Skin epidermis (tissue), 12 donors: ENCODE results near the gene KCNQ5.
A peak's percentile ranks its signal among the peaks of the same experiment; 100 is the strongest.

Source experiments
- H3K27ac ChIP-seq, 21 experiments: fragments of 200-600 bp; sonication (generic) in 11 of 21; one replicate each; pipeline ENCODE4 v1.5.0; 2020; ENCODE audit warnings: mild to moderate bottlenecking in 3 of 21, inconsistent platforms in 2 of 21, moderate library complexity in 2 of 21
- H3K4me3 ChIP-seq, 7 experiments: fragments of 200-600 bp; sonication (generic) in 2 of 7; one replicate each; pipeline ENCODE4 v1.5.0; 2020; ENCODE audit warnings: inconsistent platforms in 2 of 7, mild to moderate bottlenecking in 2 of 7, moderate library complexity in 1 of 7

Gene KCNQ5

GRCh38 chr6:72825315-72825911 is 203.5 kb downstream of the KCNQ5 start:
- Histone ChIP-seq H3K4me3 (no peak overlapping the region), H3K27ac (no peak overlapping the region)

GRCh38 chr6:72826037-72826436 is 204.2 kb downstream of the KCNQ5 start:
- no peak overlapping the region for H3K27ac ChIP-seq
- no peak overlapping the region for H3K4me3 ChIP-seq

DNA sequence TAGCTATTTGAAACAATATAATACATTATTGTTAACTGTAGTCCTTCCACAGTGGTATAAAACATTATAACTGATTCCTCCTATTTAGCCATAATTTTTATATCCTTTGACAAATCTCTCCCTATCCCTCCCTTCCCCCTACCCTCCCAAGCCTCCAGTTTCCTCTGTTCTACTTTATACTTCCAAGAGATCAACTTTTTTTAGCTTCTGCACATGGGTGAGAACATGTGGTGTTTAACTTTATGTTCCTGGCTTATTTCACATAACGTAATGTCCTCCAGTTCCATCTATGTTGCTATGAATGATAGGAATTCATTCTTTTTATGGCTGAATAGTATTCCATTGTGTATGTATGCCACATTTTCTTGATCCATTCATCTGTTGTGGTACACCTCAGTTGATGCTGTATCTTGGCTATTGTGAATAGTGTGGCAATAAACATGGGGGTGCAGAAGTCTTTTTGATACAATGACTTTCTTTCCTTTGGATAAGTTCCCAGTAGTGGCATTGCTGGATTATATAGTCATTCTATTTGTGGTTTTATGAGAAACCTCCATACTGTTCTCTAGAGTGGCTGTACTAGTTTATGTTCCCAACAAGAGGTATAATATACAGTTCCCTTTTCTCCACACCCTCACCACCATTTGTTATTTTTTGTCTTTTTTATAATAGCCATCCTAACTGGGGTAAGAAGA is 205.0 kb downstream of the KCNQ5 start:
- H3K4me3 ChIP-seq, result no peak overlapping the region

GRCh38 chr6:72828904-72829303 is 207.0 kb downstream of the KCNQ5 start:
- Histone ChIP-seq H3K4me3 (no peak overlapping the region), H3K27ac (no peak overlapping the region)

More for the DNA sequence above, 205.0 kb downstream of the KCNQ5 start:
- no peak overlapping the region for H3K27ac ChIP-seq

DNA sequence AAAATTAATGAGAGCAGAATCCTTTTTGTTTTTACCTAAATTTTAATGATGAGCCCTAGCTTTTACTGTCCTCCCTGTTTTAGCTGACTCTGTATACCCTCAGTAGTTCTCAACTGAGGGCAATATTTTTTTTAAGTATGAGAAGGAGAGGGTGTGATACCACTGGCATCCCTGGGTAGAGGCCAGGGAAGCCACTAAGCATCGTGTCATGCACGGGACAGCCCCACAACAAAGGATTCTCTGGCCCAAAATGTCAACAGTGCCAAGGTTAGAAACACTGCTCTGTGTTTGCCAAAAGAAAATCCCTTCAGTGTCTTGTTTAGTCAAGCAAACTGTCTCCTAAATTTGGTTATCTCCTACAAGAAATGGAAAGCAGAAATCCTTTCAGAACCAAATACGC is 210.4 kb downstream of the KCNQ5 start:
- Histone ChIP-seq H3K27ac (no peak overlapping the region), H3K4me3 (no peak overlapping the region)

GRCh38 chr6:72835749-72836148 is 213.9 kb downstream of the KCNQ5 start:
- Histone ChIP-seq H3K4me3 (no peak overlapping the region), H3K27ac (no peak overlapping the region)

GRCh38 chr6:72836971-72837370 is 215.1 kb downstream of the KCNQ5 start:
- no peak overlapping the region for H3K27ac ChIP-seq
- no peak overlapping the region for H3K4me3 ChIP-seq

GRCh38 chr6:72841195-72841594 is 219.3 kb downstream of the KCNQ5 start:
- H3K27ac ChIP-seq, result no peak overlapping the region
- no peak overlapping the region for H3K4me3 ChIP-seq

GRCh38 chr6:72842140-72842539 is 220.3 kb downstream of the KCNQ5 start:
- Histone ChIP-seq H3K27ac (no peak overlapping the region), H3K4me3 (no peak overlapping the region)

GRCh38 chr6:72844614-72845013 is 222.8 kb downstream of the KCNQ5 start:
- Histone ChIP-seq H3K4me3 (no peak overlapping the region), H3K27ac (no peak overlapping the region)

- Histone ChIP-seq H3K4me3 (no peak overlapping the region), H3K27ac (no peak overlapping the region)
Measured at GRCh38 chr6:72849346-72849745, 227.5 kb downstream of the KCNQ5 start.

GRCh38 chr6:72850040-72850439 is 228.2 kb downstream of the KCNQ5 start:
- no peak overlapping the region for H3K27ac ChIP-seq

GRCh38 chr6:72850469-72850868 is 228.6 kb downstream of the KCNQ5 start:
- H3K27ac ChIP-seq, result no peak overlapping the region
- no peak overlapping the region for H3K4me3 ChIP-seq

More at GRCh38 chr6:72850040-72850439, 228.2 kb downstream of the KCNQ5 start:
- H3K4me3 ChIP-seq, result no peak overlapping the region

DNA sequence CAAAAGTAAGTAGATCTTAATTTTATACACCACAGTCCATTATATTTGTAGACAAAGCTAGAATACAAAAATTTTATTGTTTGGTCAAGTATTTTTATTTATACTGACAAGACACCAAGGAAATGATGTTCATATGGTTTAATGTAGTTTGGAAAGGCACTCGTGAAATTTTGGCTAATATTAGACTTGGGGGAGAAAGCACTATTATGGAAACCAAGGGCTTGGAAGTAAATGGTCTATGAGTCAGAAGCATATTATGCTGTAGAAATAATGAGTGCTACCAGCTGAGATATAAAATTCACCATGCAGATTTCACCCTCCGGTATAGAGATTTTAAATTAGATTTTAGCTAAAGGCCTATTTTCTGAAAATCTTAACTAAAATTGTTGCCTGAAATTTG is 233.6 kb downstream of the KCNQ5 start:
- H3K27ac ChIP-seq, result no peak overlapping the region
- no peak overlapping the region for H3K4me3 ChIP-seq

DNA sequence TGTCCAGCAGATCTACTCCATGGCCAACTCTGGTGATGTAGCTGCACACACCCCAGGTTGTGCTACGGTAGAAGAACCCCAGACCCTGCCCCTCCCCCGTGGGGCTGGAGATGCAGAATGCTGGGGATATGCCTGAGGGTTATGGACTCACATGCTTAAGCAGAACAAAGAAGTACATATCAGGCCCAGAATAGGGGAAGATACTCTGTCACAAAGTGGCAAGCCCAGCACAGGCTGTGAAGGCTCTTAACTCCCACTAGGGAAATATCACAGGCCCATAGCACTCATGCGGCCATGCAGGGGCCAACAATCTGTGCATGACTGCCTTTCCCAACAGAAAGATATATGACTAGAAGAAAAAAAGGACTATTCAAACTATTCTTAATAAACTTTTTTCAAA is 234.9 kb downstream of the KCNQ5 start:
- Histone ChIP-seq H3K4me3 (no peak overlapping the region), H3K27ac (no peak overlapping the region)

DNA sequence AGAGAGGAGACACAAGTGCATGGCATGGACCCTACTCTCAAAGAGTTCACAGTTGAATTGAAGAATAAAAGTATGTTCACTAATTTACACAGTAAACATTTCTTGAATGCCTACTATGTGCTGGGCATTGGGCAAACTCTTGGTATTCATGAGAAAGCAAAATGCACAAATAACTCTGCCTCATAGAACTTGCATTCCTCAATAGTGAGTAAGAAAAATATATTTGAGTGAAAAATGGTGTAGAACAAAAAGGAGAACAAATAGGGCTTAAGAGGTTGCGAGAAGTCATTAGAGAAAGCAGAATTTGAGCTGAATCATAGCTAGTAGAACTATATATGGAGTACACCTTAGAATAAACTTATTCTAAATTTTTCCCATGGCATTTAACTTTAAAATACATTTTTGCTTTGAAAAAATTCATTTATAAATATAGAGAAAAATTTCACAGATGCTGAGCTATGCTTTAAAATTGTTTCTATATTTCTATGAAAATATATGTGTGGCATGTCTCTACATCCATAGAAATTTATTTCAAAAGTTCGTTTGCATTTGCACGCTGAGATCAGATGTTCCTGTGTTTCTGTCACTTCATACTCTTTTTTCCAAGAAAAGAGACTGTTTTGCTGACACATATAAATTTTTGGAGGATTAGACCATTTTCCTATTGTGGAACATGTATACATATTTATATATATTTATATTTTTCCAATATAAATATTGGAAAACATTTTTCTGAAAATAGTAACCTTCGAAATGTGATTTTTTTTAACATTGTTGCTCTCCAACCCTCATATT is 236.1 kb downstream of the KCNQ5 start:
- H3K27ac ChIP-seq, result no peak overlapping the region
- H3K4me3 ChIP-seq, result no peak overlapping the region

GRCh38 chr6:72861059-72861458 is 239.2 kb downstream of the KCNQ5 start:
- no peak overlapping the region for H3K4me3 ChIP-seq
- peak overlapping the region in 2 of 21 experiments; percentile 9 to 38 for H3K27ac ChIP-seq

GRCh38 chr6:72861935-72862432 is 240.1 kb downstream of the KCNQ5 start:
- Histone ChIP-seq H3K27ac (peak overlapping the region in 13 of 21 experiments; percentile 3 to 76 (median 37)), H3K4me3 (no peak overlapping the region)

DNA sequence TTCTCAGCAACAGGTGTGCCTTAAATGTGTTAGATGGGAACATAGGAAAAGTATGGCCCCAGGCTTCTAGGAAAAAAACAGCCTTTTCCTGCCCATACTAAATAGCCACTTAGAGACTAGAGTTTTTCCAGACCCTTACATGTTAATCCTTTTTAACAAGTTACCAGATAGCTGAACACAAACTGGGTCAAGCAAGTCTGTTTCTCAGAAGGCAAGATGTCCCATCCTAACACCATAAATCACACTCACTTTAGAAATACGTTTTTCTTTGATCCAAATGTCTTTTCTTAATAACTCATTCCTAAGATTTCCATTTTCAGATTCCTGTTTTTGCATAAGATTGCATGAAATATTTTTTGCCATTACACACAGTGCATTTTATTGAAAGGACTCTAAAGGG is 241.3 kb downstream of the KCNQ5 start:
- Histone ChIP-seq H3K4me3 (no peak overlapping the region), H3K27ac (no peak overlapping the region)

- Histone ChIP-seq H3K4me3 (no peak overlapping the region), H3K27ac (no peak overlapping the region)
Measured at GRCh38 chr6:72864236-72864635, 242.4 kb downstream of the KCNQ5 start.

DNA sequence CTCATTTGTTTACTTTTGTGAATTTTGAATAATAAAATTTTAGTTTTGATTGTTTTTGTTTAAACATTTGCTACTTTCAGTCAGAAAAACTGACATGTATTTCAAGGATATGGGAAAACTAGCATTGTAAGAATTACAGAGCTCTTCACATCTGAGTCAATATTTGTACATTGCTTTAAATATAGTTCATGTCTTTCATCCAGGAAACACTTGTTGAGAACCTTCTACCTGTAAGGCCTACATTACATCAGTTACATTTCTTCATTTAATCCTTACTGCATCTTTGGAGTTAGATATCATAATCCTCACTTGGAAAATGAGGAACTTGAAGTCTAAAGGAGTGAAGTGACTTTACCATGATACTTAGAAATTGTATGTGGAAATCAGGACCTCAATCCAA is 242.9 kb downstream of the KCNQ5 start:
- H3K4me3 ChIP-seq, result no peak overlapping the region
- no peak overlapping the region for H3K27ac ChIP-seq
